Ishikawa (cell line): ENCODE results near the gene NIM1K.

Experiments used
- CEBPB ChIP-seq: IDR thresholded peaks from 2 replicates; pipeline ENCODE4 v1.6.1; 2012
- CREB1 ChIP-seq: IDR thresholded peaks from 2 replicates; pipeline ENCODE4 v1.6.1; 2012; ENCODE audit warnings: low read depth
- EGR1 ChIP-seq: IDR thresholded peaks from 2 replicates; pipeline ENCODE4 v1.6.1; 2012
- EP300 ChIP-seq: IDR thresholded peaks from 2 replicates; pipeline ENCODE4 v1.6.1; 2012; ENCODE audit warnings: borderline replicate concordance
- FOXM1 ChIP-seq: IDR thresholded peaks from 2 replicates; pipeline ENCODE4 v1.6.1; 2012; ENCODE audit warnings: low read depth, borderline replicate concordance
- MAX ChIP-seq: IDR thresholded peaks from 2 replicates; pipeline ENCODE4 v1.6.1; 2012
- NFIC ChIP-seq: IDR thresholded peaks from 2 replicates; pipeline ENCODE4 v1.6.1; 2012
- RAD21 ChIP-seq: IDR thresholded peaks from 2 replicates; pipeline ENCODE4 v1.6.1; 2012; ENCODE audit warnings: low read depth
- REST ChIP-seq: IDR thresholded peaks from 2 replicates; pipeline ENCODE4 v1.6.1; 2012; ENCODE audit warnings: low read depth, mild to moderate bottlenecking
- TAF1 ChIP-seq: IDR thresholded peaks from 2 replicates; pipeline ENCODE4 v1.6.1; 2012; ENCODE audit warnings: low read depth, mild to moderate bottlenecking
- TCF12 ChIP-seq: IDR thresholded peaks from 2 replicates; pipeline ENCODE4 v1.6.1; 2012; ENCODE audit warnings: low read depth
- TEAD4 ChIP-seq: IDR thresholded peaks from 2 replicates; pipeline ENCODE4 v1.6.1; 2012
- YY1 ChIP-seq: IDR thresholded peaks from 2 replicates; pipeline ENCODE4 v1.6.1; 2012; ENCODE audit warnings: low read depth
- ZBTB7A ChIP-seq: IDR thresholded peaks from 2 replicates; pipeline ENCODE4 v1.6.1; 2012; ENCODE audit warnings: low read depth
- TF ChIP-seq, protein P1 (sequence below): IDR thresholded peaks from 2 replicates; pipeline ENCODE4 v1.6.1; 2012

The NIM1K gene

DNA sequence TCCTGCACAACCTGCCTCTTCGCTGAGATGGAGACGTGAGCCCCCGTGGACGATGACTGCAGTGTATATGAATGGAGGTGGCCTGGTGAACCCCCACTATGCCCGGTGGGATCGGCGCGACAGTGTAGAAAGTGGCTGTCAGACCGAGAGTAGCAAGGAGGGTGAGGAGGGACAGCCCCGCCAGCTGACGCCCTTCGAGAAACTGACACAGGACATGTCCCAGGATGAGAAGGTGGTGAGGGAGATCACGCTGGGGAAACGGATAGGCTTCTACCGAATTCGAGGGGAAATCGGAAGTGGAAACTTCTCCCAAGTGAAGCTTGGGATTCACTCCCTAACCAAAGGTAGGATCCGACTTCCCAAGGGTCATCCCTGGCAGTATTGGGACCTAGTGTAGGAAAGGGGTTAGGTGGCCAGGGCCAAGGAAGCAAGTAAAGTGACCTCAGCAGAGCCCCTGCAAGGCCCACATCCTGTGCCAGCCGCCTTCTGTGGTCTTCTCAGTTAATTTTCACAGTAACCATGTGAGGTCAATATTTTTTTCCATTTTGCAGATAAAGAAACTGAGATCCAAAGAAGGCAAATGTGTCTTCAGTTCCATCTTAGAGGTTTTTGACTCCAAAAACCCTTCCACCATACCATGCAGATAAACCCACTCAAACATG lies 53.8 kb downstream of the NIM1K start:
- no peak for TF ChIP-seq EGR1
- no peak for TF ChIP-seq ZBTB7A
- TF ChIP-seq CEBPB, result no peak
- no peak for TF ChIP-seq RAD21
- TF ChIP-seq, protein P1, sequence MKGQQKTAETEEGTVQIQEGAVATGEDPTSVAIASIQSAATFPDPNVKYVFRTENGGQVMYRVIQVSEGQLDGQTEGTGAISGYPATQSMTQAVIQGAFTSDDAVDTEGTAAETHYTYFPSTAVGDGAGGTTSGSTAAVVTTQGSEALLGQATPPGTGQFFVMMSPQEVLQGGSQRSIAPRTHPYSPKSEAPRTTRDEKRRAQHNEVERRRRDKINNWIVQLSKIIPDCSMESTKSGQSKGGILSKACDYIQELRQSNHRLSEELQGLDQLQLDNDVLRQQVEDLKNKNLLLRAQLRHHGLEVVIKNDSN, result no peak
- TF ChIP-seq MAX, result no peak
- no peak for TF ChIP-seq REST
- no peak for TF ChIP-seq TCF12
- no peak for TF ChIP-seq YY1
- no peak for TF ChIP-seq TEAD4
- TF ChIP-seq CREB1, result no peak
- no peak for TF ChIP-seq EP300
- TF ChIP-seq TAF1, result no peak
- no peak for TF ChIP-seq NFIC

GRCh38 chr5:43251754-43252153 lies 59.7 kb downstream of the NIM1K start:
- TF ChIP-seq EP300 (no peak), CREB1 (no peak), TEAD4 (no peak), TAF1 (no peak)

DNA sequence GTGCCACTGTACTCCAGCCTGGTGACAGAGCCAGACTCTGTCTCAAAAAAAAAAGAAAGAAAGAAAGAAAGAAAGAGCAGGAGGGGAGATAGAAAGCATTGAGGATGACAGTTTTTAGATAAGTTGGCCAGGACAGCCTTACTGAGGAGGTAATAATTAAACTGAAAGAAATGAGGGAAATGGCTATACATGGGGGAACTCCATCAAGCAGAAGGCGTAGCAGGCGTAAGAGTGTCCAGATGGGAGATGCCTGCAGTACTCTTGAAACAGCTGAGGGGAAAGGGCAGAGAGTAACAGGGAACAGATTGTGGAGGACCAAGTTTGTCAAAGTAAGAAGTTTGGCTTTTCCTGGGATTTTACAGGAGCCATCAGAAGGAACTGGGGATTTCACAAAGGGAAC lies 63.7 kb downstream of the NIM1K start:
- no peak for TF ChIP-seq CREB1
- no peak for TF ChIP-seq FOXM1
- TF ChIP-seq YY1, result no peak
- TF ChIP-seq TCF12, result no peak
- TF ChIP-seq, protein P1, result no peak
- TF ChIP-seq MAX, result no peak
- TF ChIP-seq REST, result no peak
- TF ChIP-seq EGR1, result no peak
- no peak for TF ChIP-seq CEBPB
- no peak for TF ChIP-seq NFIC
- TF ChIP-seq RAD21, result no peak
- no peak for TF ChIP-seq TEAD4
- no peak for TF ChIP-seq TAF1
- no peak for TF ChIP-seq ZBTB7A
- TF ChIP-seq EP300, result no peak

DNA sequence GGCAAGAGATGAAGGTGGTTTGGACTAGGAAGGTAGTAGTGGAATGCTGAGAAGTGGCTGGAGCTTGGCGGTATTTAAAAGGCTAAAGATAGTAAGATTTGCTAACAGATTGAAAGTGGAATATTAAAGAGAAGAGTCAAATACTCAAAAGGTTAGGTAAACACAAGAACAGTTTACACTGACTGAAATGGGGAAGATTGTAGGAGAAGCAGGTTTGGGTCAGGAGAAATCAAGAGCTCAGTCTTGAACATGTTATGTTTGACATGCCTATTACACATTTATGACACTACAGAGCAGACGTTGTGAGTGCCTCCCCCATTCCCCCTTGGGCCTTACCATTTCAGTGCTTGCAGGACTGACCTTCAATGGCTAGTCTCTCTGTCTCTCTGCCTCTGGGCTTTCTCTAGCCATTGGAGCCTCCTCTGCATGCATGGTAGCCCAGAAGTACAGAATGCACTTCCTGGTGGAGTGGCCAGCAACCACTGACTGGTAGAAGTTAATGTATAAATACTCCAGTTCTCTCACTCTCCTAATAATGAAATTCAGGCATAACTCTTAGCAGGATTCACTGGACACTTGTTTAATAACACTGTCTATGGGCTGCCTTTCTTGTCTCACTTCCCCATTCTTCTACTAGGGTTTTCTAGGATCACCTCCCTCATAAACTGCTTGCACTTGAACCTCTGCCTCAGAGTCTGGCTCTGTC lies 64.4 kb downstream of the NIM1K start:
- no peak for TF ChIP-seq EP300
- no peak for TF ChIP-seq RAD21
- no peak for TF ChIP-seq MAX
- TF ChIP-seq CEBPB, result no peak
- TF ChIP-seq EGR1, result no peak
- no peak for TF ChIP-seq FOXM1
- no peak for TF ChIP-seq NFIC
- TF ChIP-seq ZBTB7A, result no peak
- no peak for TF ChIP-seq TAF1
- no peak for TF ChIP-seq REST
- TF ChIP-seq CREB1, result no peak
- TF ChIP-seq, protein P1, result no peak
- no peak for TF ChIP-seq YY1
- TF ChIP-seq TCF12, result no peak
- no peak for TF ChIP-seq TEAD4
